GM21526 (cell line): ENCODE results near the gene ANKUB1.

Source experiments
- ATAC-seq: cut with Tn5 transposase; IDR thresholded peaks from one replicate; pipeline ENCODE4 v1.9.1; 2021; ENCODE audit warnings: moderate library complexity; ENCODE audit not compliant: unreplicated experiment, low FRiP score

ANKUB1 gene

GRCh38 chr3:149765762-149766334 lies 26.5 kb downstream of the ANKUB1 start:
- ATAC-seq = no peak

GRCh38 chr3:149764302-149764701 lies 28.1 kb downstream of the ANKUB1 start:
- ATAC-seq = no peak

GRCh38 chr3:149763565-149764195 lies 28.7 kb downstream of the ANKUB1 start:
- no peak for ATAC-seq

- ATAC-seq = no peak
These were observed 38.6 kb downstream of the ANKUB1 start for GRCh38 chr3:149753717-149754116.

GRCh38 chr3:149752788-149753136 lies 39.6 kb downstream of the ANKUB1 start:
- no peak for ATAC-seq

- peak; percentile 99 for ATAC-seq
These were observed 40.1 kb downstream of the ANKUB1 start, which contains the start of gene COMMD2 for GRCh38 chr3:149752051-149752787. COMMD2 (minus strand) TSS chr3:149752489; CDS start chr3:149752444, 45 bp downstream.

GRCh38 chr3:149751551-149751950 lies 40.8 kb downstream of the ANKUB1 start:
- ATAC-seq = no peak

- no peak for ATAC-seq
These were observed 47.7 kb downstream of the ANKUB1 start for GRCh38 chr3:149744606-149745005.

- no peak for ATAC-seq
These were observed 48.2 kb downstream of the ANKUB1 start for GRCh38 chr3:149744151-149744550.

GRCh38 chr3:149739396-149739795 lies 53.0 kb downstream of the ANKUB1 start:
- no peak for ATAC-seq

GRCh38 chr3:149738876-149739275 lies 53.5 kb downstream of the ANKUB1 start:
- no peak for ATAC-seq

- no peak for ATAC-seq
These were observed 55.5 kb downstream of the ANKUB1 start for GRCh38 chr3:149736953-149737205.

- no peak for ATAC-seq
These were observed 56.0 kb downstream of the ANKUB1 start for GRCh38 chr3:149736175-149736952.

- ATAC-seq = no peak
These were observed 60.1 kb downstream of the ANKUB1 start for GRCh38 chr3:149732234-149732633.

GRCh38 chr3:149727656-149728055 lies 64.7 kb downstream of the ANKUB1 start:
- no peak for ATAC-seq

GRCh38 chr3:149726716-149727407 lies 65.5 kb downstream of the ANKUB1 start:
- peak; percentile 79 for ATAC-seq

- no peak for ATAC-seq
These were observed 68.6 kb downstream of the ANKUB1 start for GRCh38 chr3:149723781-149724180.

GRCh38 chr3:149720918-149721317 lies 71.4 kb downstream of the ANKUB1 start:
- no peak for ATAC-seq

GRCh38 chr3:149717391-149718056 lies 74.8 kb downstream of the ANKUB1 start:
- ATAC-seq = no peak

- no peak for ATAC-seq
These were observed 75.4 kb downstream of the ANKUB1 start for GRCh38 chr3:149716984-149717383.
